DMS79 treated with DMSO at 0.1 percent for 48 hours (cell line): Measurements from ENCODE around the gene SAP30BP.

Experiments used
- DNase-seq: peaks from one replicate; lab custom pipeline; 2025; lab: John Stamatoyannopoulos, UW

The SAP30BP gene

DNA sequence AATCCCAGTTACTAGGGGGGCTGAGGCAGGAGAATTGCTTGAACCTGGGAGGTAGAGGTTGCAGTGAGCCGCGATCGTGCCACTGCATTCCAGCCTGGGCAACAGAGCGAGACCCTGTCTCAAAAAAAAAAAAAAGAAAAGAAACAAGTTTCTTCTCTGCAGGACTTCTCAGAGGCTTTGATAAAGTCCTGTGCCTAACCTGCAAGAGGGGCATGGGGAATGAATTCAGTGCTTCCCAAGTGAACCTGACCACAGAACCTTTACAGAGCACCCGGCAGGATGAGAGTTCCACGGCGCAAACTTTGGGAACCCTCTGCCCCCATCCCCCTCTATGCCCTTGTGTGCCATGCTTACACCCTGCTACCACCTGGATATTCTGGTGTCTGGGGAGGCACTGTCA is 72.0 kb downstream of the SAP30BP start:
- DNase-seq: no peak

GRCh38 chr17:75739801-75740200 is 72.7 kb downstream of the SAP30BP start:
- no peak for DNase-seq

- no peak for DNase-seq
Observed at GRCh38 chr17:75740215-75740614, 73.1 kb downstream of the SAP30BP start.

GRCh38 chr17:75740631-75741077 is 73.5 kb downstream of the SAP30BP start:
- DNase-seq: no peak

DNA sequence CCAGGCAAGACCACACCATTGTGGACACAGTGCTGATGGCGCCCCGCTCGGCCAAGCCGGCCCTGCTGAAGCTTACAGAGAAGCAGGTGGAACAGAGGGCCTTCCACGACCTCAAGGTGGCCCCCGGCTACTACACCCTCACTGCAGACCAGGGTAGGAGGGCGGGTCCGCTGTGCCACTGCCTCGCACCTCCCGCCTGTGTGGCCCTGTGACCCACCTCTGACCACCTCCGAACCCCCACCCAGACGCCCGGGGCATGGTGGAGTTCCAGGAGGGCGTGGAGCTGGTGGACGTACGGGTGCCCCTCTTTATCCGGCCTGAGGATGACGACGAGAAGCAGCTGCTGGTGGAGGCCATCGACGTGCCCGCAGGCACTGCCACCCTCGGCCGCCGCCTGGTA is 75.2 kb downstream of the SAP30BP start:
- DNase-seq: no peak

GRCh38 chr17:75743625-75744206 is 76.6 kb downstream of the SAP30BP start:
- no peak for DNase-seq

DNA sequence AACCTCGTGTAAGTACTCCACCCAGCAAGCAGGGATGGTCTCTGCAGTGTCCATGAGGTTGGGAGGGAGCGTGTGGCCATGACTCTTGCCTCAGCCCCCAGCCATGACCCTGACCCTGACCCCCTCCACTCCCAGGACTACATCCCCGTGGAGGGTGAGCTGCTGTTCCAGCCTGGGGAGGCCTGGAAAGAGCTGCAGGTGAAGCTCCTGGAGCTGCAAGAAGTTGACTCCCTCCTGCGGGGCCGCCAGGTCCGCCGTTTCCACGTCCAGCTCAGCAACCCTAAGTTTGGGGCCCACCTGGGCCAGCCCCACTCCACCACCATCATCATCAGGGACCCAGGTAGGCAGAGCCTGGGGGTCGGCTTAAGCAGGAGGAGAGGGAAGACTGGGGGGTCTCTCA is 81.6 kb downstream of the SAP30BP start:
- no peak for DNase-seq

DNA sequence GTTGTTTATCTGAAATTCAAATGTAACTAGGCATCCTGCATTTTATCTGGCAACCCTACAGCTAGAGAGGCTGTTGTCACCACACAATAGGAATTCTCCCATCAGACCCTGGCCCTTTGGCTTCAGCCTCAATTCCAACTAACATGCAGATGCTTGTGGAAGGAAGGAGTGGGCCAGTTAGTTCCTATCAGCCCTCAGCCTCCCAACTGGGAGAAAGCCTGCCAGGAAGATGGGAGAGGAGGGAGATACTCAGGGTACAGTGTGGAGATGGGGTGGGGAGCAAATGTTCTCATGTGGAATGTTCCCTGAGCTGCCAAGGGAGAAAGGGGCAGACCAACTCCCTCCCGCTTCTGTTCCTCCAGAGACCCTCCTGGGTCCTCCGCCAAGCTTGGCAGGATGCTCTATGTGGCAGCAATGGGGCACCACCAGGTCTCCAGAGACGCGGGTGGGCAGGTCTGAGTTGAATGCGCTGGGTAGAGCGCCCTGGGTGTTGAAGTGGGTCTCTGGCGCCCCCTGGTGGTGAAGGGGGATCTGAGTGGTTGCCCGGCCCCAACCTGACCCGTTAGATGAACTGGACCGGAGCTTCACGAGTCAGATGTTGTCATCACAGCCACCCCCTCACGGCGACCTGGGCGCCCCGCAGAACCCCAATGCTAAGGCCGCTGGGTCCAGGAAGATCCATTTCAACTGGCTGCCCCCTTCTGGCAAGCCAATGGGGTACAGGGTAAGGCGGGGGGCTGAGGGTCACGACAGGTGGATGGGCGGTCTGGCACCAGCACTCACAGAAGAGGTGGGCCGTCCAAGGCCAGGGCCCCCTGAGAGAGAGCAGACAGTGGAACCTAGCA is 82.6 kb downstream of the SAP30BP start:
- DNase-seq: peak; percentile 32

DNA sequence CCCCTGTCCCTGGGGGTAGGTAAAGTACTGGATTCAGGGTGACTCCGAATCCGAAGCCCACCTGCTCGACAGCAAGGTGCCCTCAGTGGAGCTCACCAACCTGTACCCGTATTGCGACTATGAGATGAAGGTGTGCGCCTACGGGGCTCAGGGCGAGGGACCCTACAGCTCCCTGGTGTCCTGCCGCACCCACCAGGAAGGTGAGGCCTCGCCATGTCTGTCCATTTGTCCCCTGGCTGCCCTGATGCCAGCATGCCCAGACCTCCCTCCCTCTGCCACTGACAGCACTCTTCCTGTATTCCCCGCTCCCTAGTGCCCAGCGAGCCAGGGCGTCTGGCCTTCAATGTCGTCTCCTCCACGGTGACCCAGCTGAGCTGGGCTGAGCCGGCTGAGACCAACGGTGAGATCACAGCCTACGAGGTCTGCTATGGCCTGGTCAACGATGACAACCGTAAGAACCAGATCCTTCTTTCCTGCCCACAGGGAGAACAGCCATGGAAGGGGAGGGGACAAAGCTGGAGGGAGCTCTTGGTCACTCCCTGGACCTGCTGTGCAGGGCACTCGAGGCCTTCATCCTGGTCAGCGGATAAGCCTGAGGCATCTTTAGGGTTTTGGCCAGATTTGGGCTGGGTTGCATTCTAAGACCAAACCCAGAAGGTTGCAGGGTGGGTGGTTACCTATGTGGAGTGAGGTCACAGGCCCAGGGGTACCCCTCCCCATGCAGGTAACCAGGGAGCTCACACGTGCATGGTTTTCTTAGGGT is 83.7 kb downstream of the SAP30BP start:
- no peak for DNase-seq

- no peak for DNase-seq
Observed at GRCh38 chr17:75751676-75752404, 84.7 kb downstream of the SAP30BP start.

GRCh38 chr17:75752405-75752709 is 85.2 kb downstream of the SAP30BP start:
- DNase-seq: no peak

DNA sequence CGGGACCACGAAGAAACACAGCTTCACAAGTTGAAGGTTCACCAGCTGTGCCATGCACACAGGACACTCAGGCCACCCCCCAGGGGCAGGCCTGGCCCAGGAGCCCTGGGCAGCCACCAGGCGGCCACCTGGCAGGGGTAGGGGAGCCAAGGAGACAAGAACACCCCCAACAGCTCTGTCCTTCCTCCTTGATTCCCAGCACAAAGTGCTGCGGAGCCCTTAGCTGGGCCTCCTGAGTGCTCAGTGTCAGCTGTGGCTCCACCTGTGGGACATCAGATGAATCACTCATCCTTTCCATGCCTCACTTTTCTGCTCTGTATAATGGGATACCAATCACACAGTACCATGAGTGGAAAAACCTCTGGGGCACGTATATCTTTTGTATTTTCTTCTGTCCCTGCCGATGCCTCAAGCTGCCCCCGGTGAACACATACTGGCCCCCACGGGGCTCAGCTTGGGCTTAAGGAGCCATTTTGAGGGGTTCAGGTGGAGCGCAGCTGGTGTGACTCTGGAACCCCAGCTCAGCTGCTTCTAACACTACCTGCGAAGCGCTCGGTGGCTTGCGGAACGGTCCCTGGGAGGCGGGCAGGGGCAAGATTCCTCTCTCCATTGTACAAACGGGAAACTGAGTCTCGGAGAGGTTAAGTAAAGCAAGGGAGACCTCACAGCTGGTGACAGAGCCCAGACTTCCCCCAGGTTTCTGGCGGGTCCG is 85.8 kb downstream of the SAP30BP start:
- no peak for DNase-seq

- DNase-seq: no peak
Observed at GRCh38 chr17:75753514-75754377, 86.6 kb downstream of the SAP30BP start.

GRCh38 chr17:75754378-75755204 is 87.5 kb downstream of the SAP30BP start:
- no peak for DNase-seq

DNA sequence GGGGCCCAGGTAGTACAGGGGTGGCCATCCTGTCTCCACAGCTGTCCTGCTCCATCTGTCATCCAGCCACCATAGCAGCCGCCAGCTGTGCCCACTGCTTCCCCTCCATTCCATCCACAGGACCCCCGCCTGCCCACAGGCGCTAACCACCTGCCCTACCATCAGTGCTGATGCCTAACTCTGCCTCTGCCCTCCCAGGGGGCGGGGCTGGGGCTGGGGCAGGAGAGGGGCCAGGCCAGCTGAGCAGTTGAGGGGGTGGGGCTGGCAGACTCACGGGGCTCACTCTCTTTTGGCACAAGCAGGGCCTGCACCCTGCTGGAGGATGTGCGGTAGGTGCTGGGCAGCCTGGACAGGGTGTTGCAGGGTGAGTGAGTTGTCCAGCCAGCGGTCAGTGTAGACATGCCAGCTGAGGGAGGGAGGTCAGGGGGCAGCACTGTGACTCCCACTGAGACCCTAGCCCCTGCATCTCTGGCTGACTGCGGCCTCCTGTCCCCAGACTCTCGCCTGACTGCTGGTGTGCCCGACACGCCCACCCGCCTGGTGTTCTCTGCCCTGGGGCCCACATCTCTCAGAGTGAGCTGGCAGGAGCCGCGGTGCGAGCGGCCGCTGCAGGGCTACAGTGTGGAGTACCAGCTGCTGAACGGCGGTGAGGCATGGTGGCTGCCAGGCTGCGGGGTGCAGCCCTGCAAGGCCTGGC is 88.2 kb downstream of the SAP30BP start:
- no peak for DNase-seq

DNA sequence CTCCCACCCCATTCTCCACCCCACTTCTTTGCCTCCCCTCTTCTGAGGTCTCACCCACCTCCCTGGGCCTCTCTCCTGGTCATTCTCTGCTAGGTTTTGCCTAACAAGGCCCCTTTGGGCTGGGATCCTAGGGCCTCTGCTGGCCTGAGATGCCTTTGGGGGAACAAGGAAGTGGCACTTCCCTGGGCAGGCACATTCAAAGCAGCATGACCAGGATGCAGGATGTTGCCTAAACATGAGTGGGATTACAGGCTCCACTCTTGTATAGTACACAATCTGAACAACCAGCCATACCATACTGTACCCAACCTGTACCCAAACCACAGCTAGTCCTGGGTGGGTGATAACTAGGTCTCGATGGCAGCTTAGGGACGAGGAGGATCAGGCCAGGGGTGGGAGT is 88.9 kb downstream of the SAP30BP start:
- no peak for DNase-seq

DNA sequence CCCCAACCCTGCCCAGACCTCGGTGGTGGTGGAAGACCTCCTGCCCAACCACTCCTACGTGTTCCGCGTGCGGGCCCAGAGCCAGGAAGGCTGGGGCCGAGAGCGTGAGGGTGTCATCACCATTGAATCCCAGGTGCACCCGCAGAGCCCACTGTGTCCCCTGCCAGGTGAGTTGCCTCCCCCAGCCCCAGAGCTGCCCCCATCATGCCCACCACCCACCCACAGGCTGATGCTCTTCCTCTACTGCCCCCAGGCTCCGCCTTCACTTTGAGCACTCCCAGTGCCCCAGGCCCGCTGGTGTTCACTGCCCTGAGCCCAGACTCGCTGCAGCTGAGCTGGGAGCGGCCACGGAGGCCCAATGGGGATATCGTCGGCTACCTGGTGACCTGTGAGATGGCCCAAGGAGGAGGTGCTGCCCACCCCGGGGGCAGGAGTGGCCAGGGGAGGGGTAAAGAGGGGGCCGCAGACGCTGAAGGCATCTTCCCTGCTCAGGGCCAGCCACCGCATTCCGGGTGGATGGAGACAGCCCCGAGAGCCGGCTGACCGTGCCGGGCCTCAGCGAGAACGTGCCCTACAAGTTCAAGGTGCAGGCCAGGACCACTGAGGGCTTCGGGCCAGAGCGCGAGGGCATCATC is 89.4 kb downstream of the SAP30BP start:
- DNase-seq: no peak

GRCh38 chr17:75757086-75757681 is 90.0 kb downstream of the SAP30BP start:
- no peak for DNase-seq
